ENCODE data around the gene KRT80.

DNA sequence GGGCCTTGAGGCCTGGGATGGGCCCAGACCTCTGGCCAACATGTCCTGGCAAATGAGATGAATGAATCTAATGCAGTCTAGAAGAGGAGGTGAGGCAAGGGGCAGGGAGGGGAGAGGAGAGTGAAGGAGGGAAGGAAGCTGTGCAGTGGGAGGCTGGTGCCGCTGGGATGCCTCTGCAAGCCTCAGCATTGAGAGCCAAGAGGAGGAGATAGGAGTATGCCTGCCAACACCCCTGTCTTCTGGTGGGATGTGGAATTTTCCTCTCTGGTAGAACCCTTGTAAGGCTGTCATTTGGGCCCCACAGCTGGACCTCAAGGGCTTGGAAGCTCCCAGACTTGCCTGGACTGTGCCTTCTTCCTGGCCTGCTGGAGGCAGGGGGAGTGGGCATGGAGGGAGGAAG, 21.9 kb downstream of the KRT80 start:
- TF ChIP-seq ZFX (IDR thresholded peaks at IDR 0.05; ENCODE audit: borderline replicate concordance), result no peak
- TF ChIP-seq, protein P1, sequence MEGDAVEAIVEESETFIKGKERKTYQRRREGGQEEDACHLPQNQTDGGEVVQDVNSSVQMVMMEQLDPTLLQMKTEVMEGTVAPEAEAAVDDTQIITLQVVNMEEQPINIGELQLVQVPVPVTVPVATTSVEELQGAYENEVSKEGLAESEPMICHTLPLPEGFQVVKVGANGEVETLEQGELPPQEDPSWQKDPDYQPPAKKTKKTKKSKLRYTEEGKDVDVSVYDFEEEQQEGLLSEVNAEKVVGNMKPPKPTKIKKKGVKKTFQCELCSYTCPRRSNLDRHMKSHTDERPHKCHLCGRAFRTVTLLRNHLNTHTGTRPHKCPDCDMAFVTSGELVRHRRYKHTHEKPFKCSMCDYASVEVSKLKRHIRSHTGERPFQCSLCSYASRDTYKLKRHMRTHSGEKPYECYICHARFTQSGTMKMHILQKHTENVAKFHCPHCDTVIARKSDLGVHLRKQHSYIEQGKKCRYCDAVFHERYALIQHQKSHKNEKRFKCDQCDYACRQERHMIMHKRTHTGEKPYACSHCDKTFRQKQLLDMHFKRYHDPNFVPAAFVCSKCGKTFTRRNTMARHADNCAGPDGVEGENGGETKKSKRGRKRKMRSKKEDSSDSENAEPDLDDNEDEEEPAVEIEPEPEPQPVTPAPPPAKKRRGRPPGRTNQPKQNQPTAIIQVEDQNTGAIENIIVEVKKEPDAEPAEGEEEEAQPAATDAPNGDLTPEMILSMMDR (IDR thresholded peaks at IDR 0.05), result no peak

Data from 22Rv1 (cell line).